Caki2 (cell line): ENCODE data around the gene NEK5. TPM values are rescaled to one million over a fixed set of nuclear protein-coding genes. Genes with fewer than 3 reads are reported as not detected.
A peak's percentile ranks its signal among the peaks of the same experiment; 100 is the strongest.

Experiments used
- DNase-seq: peaks from one replicate; pipeline ENCODE4 v3.0.0-alpha.2; 2015; ENCODE audit warnings: low read depth
- in situ Hi-C: cut with HindIII; loops from 2 replicates; pipeline ENCODE4 v1.10.0; 2016; ENCODE audit warnings: low sequenced_read_pairs, low pct_unique_long_range_greater_than_20kb, mixed read lengths
- total RNA-seq: library from RNA; depleted of rRNA; stranded (reverse); fragments of >200 nt; shearing (Covaris generic); gene quantifications from 2 replicates; pipeline ENCODE4 v1.2.3, GENCODE V29; 2014; ENCODE audit warnings: low replicate concordance; rRNA removed

Gene NEK5
- total RNA-seq, 1 experiment from 2014 or later = 0.07 TPM

DNA sequence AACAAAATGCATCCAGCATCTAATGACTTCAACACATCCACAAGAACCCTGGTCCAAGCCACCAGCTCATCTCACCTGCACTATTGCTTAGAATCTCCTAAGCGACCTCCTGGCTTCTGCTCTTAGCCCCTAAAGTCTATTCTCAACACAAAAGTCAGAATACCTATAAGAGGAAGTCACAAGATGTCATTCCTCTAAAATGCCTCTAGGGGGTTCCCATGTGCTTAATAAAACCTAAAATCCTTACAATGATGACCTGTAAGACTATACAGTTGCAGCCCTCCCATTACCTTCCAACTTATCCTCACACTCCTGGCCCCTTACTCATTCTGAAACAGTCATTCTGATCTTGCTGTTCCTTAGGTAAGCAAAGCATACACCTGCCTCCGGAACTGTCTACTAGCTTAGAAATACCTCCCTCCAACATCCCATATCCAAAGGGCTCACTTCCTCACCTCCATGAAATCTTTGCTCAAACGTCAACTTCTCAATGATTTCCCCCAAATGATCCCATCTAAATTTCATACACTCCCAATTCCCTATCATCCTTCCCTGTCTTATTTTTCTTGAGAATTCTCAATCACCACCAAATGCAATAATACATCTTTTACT lies 127.6 kb downstream of the NEK5 start:
- DNase-seq = peak; percentile 22
- in situ Hi-C loops = no loop called here

- no peak for DNase-seq
- in situ Hi-C loops = no loop called here
Measured at GRCh38 chr13:51999921-52000320, 129.0 kb downstream of the NEK5 start.

- in situ Hi-C loops = no loop called here
- DNase-seq = no peak
Measured at GRCh38 chr13:51999510-51999911, 129.4 kb downstream of the NEK5 start.

- in situ Hi-C loops = no loop called here
- DNase-seq = no peak
Measured at GRCh38 chr13:51998723-51999509, 130.0 kb downstream of the NEK5 start.

- no peak for DNase-seq
- in situ Hi-C loops = no loop called here
Measured at GRCh38 chr13:51997641-51998330, 131.1 kb downstream of the NEK5 start.

DNA sequence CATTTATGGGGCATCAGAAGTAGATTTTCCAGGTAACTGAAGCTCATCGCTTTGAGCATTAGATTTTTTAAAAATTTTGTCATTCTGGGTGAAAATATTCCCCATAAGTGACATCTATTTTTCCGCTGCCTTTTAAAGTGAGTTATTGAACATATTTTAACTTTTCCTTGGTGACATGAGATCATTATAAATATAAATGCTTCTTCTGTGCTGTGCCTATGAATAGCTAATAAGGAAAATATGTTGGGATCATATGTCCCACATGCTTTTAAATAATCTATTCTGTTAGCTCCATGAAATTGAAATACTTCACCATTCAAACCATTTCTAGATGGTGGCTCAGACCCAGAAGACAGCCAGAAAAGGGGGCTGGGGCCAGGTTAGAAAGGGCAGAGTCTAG lies 131.7 kb downstream of the NEK5 start:
- in situ Hi-C loops = no loop called here

GRCh38 chr13:51996641-51997040 lies 132.2 kb downstream of the NEK5 start:
- in situ Hi-C loops = no loop called here
- no peak for DNase-seq

More for the DNA sequence above, 131.7 kb downstream of the NEK5 start:
- no peak for DNase-seq

GRCh38 chr13:51995677-51996551 lies 133.0 kb downstream of the NEK5 start:
- in situ Hi-C loops = no loop called here
- no peak for DNase-seq

GRCh38 chr13:51993713-51994112 lies 135.2 kb downstream of the NEK5 start:
- in situ Hi-C loops = no loop called here

GRCh38 chr13:51988988-51989618 lies 139.8 kb downstream of the NEK5 start:
- DNase-seq = no peak
- in situ Hi-C loops = no loop called here

More at GRCh38 chr13:51993713-51994112, 135.2 kb downstream of the NEK5 start:
- no peak for DNase-seq

Other genes with a start within 250 kb of the NEK5 start
- 4.6 and 5.0 TPM in 2 replicates for gene ATP7B, start 117.6 kb downstream of the NEK5 start, total RNA-seq
- gene ALG11, start 116.7 kb downstream of the NEK5 start, total RNA-seq = 3.7 and 4.3 TPM in 2 replicates
- 4.1 and 9.5 TPM in 2 replicates for gene UTP14C, start 104.4 kb downstream of the NEK5 start, total RNA-seq
- gene NEK3, start 30.5 kb upstream of the NEK5 start, total RNA-seq = 2.1 and 2.3 TPM in 2 replicates